GM19043 (cell line): ENCODE data around the gene LST1.

Experiments used
- ATAC-seq: cut with Tn5 transposase; IDR thresholded peaks from one replicate; pipeline ENCODE4 v1.9.1; 2021; ENCODE audit warnings: low read depth; ENCODE audit not compliant: unreplicated experiment

Gene LST1

GRCh38 chr6:31559958-31560696 lies 25.9 kb upstream of the LST1 start:
- no peak for ATAC-seq

- no peak for ATAC-seq
Measured at GRCh38 chr6:31560697-31561058, 25.4 kb upstream of the LST1 start.

GRCh38 chr6:31567531-31568370 lies 18.3 kb upstream of the LST1 start:
- ATAC-seq, result no peak

- ATAC-seq, result peak; percentile 67
Measured at GRCh38 chr6:31568537-31568961, 17.5 kb upstream of the LST1 start.

- ATAC-seq, result no peak
Measured at GRCh38 chr6:31569861-31570536, 16.1 kb upstream of the LST1 start.

- no peak for ATAC-seq
Measured at GRCh38 chr6:31572041-31572911, 13.8 kb upstream of the LST1 start, which contains the start of gene LTA. TSS of gene LTA (plus strand) at chr6:31572289. CDS start at chr6:31572743, 454 bp downstream.

GRCh38 chr6:31573239-31574105 lies 12.6 kb upstream of the LST1 start:
- ATAC-seq, result no peak

- ATAC-seq, result no peak
Measured at GRCh38 chr6:31574106-31575061, 11.7 kb upstream of the LST1 start.

GRCh38 chr6:31575335-31575901 lies 10.7 kb upstream of the LST1 start, which contains the start of gene TNF:
TSS of gene TNF (plus strand) at chr6:31575565. CDS start at chr6:31575742, 177 bp downstream.
- no peak for ATAC-seq

GRCh38 chr6:31575952-31576685 lies 10.0 kb upstream of the LST1 start:
- ATAC-seq, result no peak

GRCh38 chr6:31576897-31577578 lies 9.0 kb upstream of the LST1 start:
- ATAC-seq, result no peak

- no peak for ATAC-seq
Measured at GRCh38 chr6:31577579-31577966, 8.5 kb upstream of the LST1 start.

GRCh38 chr6:31578184-31579118 lies 7.6 kb upstream of the LST1 start:
- ATAC-seq, result no peak

GRCh38 chr6:31579119-31579505 lies 7.0 kb upstream of the LST1 start:
- ATAC-seq, result no peak
